Uterus (tissue), 2 donors: Measurements from ENCODE around the gene VPS52.

Experiments
- POLR2A ChIP-seq, 2 donors: fragments of 450-650 bp; IDR thresholded peaks; one replicate each; pipeline ENCODE4 v1.6.1; 2016; ENCODE audit warnings: antibody characterized with exemption in 2 of 2, mild to moderate bottlenecking in 1 of 2, moderate library complexity in 1 of 2
- TF ChIP-seq, protein P1 (sequence below), 4 experiments: fragments of 200-600 bp in 2 of 4; fragments of 450-650 bp in 2 of 4; sonication (generic) in 2 of 4; IDR thresholded peaks; one replicate each; pipeline ENCODE4 v1.5.1; 2016 to 2019; ENCODE audit warnings: antibody characterized with exemption in 4 of 4, mild to moderate bottlenecking in 2 of 4, moderate library complexity in 1 of 4

DNA sequence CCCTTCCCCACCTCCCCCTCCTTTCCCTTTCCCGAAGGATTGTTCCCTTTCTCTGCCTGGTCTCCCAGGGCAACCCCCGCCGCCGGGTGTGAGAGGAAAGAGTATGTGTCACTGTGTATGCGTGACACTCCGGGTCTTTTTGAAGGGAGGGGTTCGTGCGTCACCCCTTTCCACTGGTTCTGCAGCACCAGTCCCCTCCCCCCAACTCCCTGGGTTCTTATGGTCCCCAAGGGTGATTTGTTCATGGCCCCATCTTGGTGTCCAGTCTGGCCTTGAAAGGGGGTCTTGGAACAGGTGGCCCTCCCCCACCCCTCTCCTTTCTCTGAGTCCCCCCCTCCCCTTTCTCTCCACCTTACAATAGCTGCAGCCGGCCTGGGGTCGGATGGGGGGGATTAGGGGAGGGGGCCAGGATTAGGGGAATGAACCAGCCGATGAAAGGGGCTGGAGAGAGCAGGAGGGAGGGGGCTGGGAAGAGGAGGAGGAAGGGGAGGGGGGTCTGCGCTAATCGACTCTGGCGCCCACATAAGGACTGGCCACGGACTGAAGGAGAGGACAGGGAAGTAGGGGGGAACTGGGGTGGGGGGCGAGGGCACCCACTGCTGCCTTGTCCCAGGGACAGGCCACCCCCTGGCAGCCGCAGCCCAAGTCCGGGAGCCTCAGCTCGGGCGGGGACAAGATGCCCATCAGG is 64.7 kb downstream of the VPS52 start:
- TF ChIP-seq, protein P1, sequence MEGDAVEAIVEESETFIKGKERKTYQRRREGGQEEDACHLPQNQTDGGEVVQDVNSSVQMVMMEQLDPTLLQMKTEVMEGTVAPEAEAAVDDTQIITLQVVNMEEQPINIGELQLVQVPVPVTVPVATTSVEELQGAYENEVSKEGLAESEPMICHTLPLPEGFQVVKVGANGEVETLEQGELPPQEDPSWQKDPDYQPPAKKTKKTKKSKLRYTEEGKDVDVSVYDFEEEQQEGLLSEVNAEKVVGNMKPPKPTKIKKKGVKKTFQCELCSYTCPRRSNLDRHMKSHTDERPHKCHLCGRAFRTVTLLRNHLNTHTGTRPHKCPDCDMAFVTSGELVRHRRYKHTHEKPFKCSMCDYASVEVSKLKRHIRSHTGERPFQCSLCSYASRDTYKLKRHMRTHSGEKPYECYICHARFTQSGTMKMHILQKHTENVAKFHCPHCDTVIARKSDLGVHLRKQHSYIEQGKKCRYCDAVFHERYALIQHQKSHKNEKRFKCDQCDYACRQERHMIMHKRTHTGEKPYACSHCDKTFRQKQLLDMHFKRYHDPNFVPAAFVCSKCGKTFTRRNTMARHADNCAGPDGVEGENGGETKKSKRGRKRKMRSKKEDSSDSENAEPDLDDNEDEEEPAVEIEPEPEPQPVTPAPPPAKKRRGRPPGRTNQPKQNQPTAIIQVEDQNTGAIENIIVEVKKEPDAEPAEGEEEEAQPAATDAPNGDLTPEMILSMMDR (IDR thresholded peaks at IDR 0.05), result no peak
- TF ChIP-seq POLR2A (IDR thresholded peaks at IDR 0.05), result no peak
